ENCODE measurements around the gene LRRC18. TPM values are rescaled to one million over a fixed set of nuclear protein-coding genes. Genes with fewer than 3 reads are reported as not detected.

The LRRC18 gene
- total RNA-seq, 1 donor from 2014 or later, result not detected

- DNase-seq (ENCODE audit: low read depth), result no peak
- H3K27me3 ChIP-seq (ENCODE audit: control insufficient read depth, insufficient read depth, low read length), result no peaks in the 10 kb centered on the region
- no peak overlapping the region for H3K4me3 ChIP-seq (ENCODE audit: low read depth, low read length)
- no peaks in the 10 kb centered on the region for H3K36me3 ChIP-seq (ENCODE audit: control insufficient read depth, insufficient read depth, low read length)
- TF ChIP-seq, protein P1, sequence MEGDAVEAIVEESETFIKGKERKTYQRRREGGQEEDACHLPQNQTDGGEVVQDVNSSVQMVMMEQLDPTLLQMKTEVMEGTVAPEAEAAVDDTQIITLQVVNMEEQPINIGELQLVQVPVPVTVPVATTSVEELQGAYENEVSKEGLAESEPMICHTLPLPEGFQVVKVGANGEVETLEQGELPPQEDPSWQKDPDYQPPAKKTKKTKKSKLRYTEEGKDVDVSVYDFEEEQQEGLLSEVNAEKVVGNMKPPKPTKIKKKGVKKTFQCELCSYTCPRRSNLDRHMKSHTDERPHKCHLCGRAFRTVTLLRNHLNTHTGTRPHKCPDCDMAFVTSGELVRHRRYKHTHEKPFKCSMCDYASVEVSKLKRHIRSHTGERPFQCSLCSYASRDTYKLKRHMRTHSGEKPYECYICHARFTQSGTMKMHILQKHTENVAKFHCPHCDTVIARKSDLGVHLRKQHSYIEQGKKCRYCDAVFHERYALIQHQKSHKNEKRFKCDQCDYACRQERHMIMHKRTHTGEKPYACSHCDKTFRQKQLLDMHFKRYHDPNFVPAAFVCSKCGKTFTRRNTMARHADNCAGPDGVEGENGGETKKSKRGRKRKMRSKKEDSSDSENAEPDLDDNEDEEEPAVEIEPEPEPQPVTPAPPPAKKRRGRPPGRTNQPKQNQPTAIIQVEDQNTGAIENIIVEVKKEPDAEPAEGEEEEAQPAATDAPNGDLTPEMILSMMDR (IDR thresholded peaks at IDR 0.05; ENCODE audit: insufficient read depth, low read length, poor library complexity, severe bottlenecking), result no peak
Measured at GRCh38 chr10:48906841-48907240, 32.8 kb downstream of the LRRC18 start.

DNA sequence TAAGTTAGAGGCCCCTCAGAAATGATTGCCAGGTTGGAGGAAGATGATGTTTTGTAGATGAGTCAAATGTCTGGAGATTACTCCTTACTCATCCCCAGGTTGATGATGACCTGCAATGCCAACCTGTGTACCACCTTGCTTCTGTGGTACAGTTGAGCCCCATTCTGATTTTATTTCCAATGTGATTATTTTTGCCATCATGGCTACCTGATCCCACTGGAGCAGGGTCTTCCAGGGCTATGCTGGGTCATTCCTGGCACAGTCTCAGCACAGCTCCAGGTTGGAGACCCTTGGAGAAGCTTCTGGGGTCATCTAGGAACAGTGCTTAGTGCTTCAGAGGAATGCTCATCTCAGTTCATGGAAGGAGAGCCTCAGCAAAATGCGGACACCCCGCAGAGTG, 34.3 kb downstream of the LRRC18 start:
- H3K36me3 ChIP-seq (ENCODE audit: control insufficient read depth, insufficient read depth, low read length), result no peaks in the 10 kb centered on the region
- no peak for DNase-seq (ENCODE audit: low read depth)
- TF ChIP-seq, protein P1 (IDR thresholded peaks at IDR 0.05; ENCODE audit: insufficient read depth, low read length, poor library complexity, severe bottlenecking), result no peak
- no peaks in the 10 kb centered on the region for H3K27me3 ChIP-seq (ENCODE audit: control insufficient read depth, insufficient read depth, low read length)
- H3K4me3 ChIP-seq (ENCODE audit: low read depth, low read length), result no peak overlapping the region

DNA sequence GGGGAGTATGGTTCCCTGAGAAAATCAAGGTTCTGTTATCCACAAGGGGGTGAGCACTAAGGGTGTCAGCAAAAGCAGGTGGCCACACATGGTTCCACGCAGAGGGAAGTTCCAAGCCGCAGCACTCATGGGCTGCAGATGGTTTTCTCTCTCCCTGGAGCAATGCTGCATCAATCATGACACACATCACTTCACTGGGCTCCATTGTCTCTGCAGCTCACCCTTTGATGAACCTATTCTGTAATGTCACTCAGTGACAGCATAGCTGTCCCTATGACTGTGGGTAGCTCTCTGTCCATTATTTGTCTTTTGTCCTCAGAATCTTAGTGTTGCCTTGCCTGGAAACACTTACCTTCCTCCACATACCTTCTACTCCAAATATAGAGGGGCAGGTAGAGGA, 34.8 kb downstream of the LRRC18 start:
- TF ChIP-seq, protein P1 (IDR thresholded peaks at IDR 0.05; ENCODE audit: insufficient read depth, low read length, poor library complexity, severe bottlenecking), result no peak
- DNase-seq (ENCODE audit: low read depth), result no peak
- H3K27me3 ChIP-seq (ENCODE audit: control insufficient read depth, insufficient read depth, low read length), result no peaks in the 10 kb centered on the region
- H3K4me3 ChIP-seq (ENCODE audit: low read depth, low read length), result no peak overlapping the region
- no peaks in the 10 kb centered on the region for H3K36me3 ChIP-seq (ENCODE audit: control insufficient read depth, insufficient read depth, low read length)

GRCh38 chr10:48903151-48903550, 36.5 kb downstream of the LRRC18 start:
- TF ChIP-seq, protein P1 (IDR thresholded peaks at IDR 0.05; ENCODE audit: insufficient read depth, low read length, poor library complexity, severe bottlenecking), result no peak
- no peak for DNase-seq (ENCODE audit: low read depth)
- Histone ChIP-seq H3K4me3 (ENCODE audit: low read depth, low read length) (no peak overlapping the region), H3K27me3 (ENCODE audit: control insufficient read depth, insufficient read depth, low read length) (no peaks in the 10 kb centered on the region), H3K36me3 (ENCODE audit: control insufficient read depth, insufficient read depth, low read length) (no peaks in the 10 kb centered on the region)

- H3K27me3 ChIP-seq (ENCODE audit: control insufficient read depth, insufficient read depth, low read length), result no peaks in the 10 kb centered on the region
- DNase-seq (ENCODE audit: low read depth), result no peak
- TF ChIP-seq, protein P1 (IDR thresholded peaks at IDR 0.05; ENCODE audit: insufficient read depth, low read length, poor library complexity, severe bottlenecking), result no peak
- no peak overlapping the region for H3K4me3 ChIP-seq (ENCODE audit: low read depth, low read length)
- no peaks in the 10 kb centered on the region for H3K36me3 ChIP-seq (ENCODE audit: control insufficient read depth, insufficient read depth, low read length)
Measured at GRCh38 chr10:48902096-48902495, 37.5 kb downstream of the LRRC18 start.

DNA sequence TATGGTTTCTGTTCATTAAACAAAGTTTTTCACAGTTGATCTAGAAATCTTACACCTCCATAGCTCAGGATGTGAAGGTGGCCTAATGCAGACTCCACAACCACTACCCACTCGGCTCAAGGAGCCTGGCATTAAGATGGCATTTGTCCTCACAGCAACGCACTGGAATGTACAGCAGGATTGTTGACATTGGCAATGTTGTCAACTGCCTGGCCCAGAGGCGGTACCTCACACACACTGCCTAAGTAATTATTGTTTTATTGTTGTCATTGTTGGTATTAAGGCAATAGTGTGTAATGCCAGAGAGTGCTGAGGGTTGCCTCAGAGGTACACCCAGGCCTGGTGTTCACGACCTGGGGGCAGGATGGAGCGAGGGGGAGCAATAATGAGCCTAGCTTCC, 38.3 kb downstream of the LRRC18 start:
- DNase-seq (ENCODE audit: low read depth), result no peak
- TF ChIP-seq, protein P1 (IDR thresholded peaks at IDR 0.05; ENCODE audit: insufficient read depth, low read length, poor library complexity, severe bottlenecking), result no peak
- H3K27me3 ChIP-seq (ENCODE audit: control insufficient read depth, insufficient read depth, low read length), result no peaks in the 10 kb centered on the region
- no peaks in the 10 kb centered on the region for H3K36me3 ChIP-seq (ENCODE audit: control insufficient read depth, insufficient read depth, low read length)
- no peak overlapping the region for H3K4me3 ChIP-seq (ENCODE audit: low read depth, low read length)
